KMS-11 (cell line): ENCODE data around the gene SLC24A3.

ENCODE experiments used
- H2AFZ ChIP-seq: fragments of 200-600 bp; sonication (generic); 2 replicates; pipeline ENCODE4 v1.6.1; 2016; ENCODE audit warnings: antibody characterized with exemption, mixed run types, low read depth
- H3K27ac ChIP-seq: fragments of 200-600 bp; sonication (generic); 2 replicates; pipeline ENCODE4 v1.6.1; 2016; ENCODE audit warnings: mild to moderate bottlenecking, mixed run types
- H3K27me3 ChIP-seq: fragments of 200-600 bp; sonication (generic); 2 replicates; pipeline ENCODE4 v1.6.1; 2017; ENCODE audit warnings: mild to moderate bottlenecking, low read depth, mixed run types, moderate library complexity; ENCODE audit not compliant: insufficient read depth
- H3K36me3 ChIP-seq: fragments of 200-600 bp; sonication (generic); 2 replicates; pipeline ENCODE4 v1.6.1; 2017; ENCODE audit warnings: mild to moderate bottlenecking, mixed run types; ENCODE audit not compliant: insufficient read depth
- H3K4me1 ChIP-seq: fragments of 200-600 bp; sonication (generic); 2 replicates; pipeline ENCODE4 v1.6.1; 2016; ENCODE audit warnings: mild to moderate bottlenecking, low read depth, mixed run types; ENCODE audit not compliant: poor library complexity, severe bottlenecking
- H3K4me2 ChIP-seq: fragments of 200-600 bp; sonication (generic); 2 replicates; pipeline ENCODE4 v1.7.0; 2016; ENCODE audit warnings: mild to moderate bottlenecking, mixed run types
- H3K4me3 ChIP-seq: fragments of 200-600 bp; sonication (generic); IDR thresholded peaks from 2 replicates; pipeline ENCODE4 v1.6.1; 2017; ENCODE audit warnings: low read depth, low read length, mixed read lengths; ENCODE audit not compliant: insufficient read depth
- H3K79me2 ChIP-seq: fragments of 200-600 bp; sonication (generic); 2 replicates; pipeline ENCODE4 v1.6.1; 2016; ENCODE audit warnings: low read depth, mixed run types; ENCODE audit not compliant: insufficient read depth
- H3K9ac ChIP-seq: fragments of 200-600 bp; sonication (generic); 2 replicates; pipeline ENCODE4 v1.6.1; 2016; ENCODE audit warnings: mild to moderate bottlenecking, mixed run types
- H4K20me1 ChIP-seq: fragments of 200-600 bp; sonication (generic); 2 replicates; pipeline ENCODE4 v1.6.1; 2016; ENCODE audit warnings: mild to moderate bottlenecking, mixed run types; ENCODE audit not compliant: insufficient read depth
- CTCF ChIP-seq: fragments of 200-600 bp; sonication (generic); conservative IDR thresholded peaks from 2 replicates; pipeline ENCODE4 v1.6.1; 2017; ENCODE audit warnings: low read depth, mild to moderate bottlenecking, antibody characterized with exemption, low read length, moderate library complexity, mixed read lengths

The SLC24A3 gene

GRCh38 chr20:19397666-19398065, 185.2 kb downstream of the SLC24A3 start:
- no peak overlapping the region for H3K4me3 ChIP-seq
- no peaks in the 10 kb centered on the region for H4K20me1 ChIP-seq
- no peaks in the 10 kb centered on the region for H3K36me3 ChIP-seq
- TF ChIP-seq CTCF, result no peak
- no peaks in the 10 kb centered on the region for H3K79me2 ChIP-seq
- no peak overlapping the region for H3K4me2 ChIP-seq
- no peak overlapping the region for H3K9ac ChIP-seq
- no peaks in the 10 kb centered on the region for H3K27me3 ChIP-seq
- no peak overlapping the region for H2AFZ ChIP-seq
- no peaks in the 10 kb centered on the region for H3K4me1 ChIP-seq
- H3K27ac ChIP-seq, result no peak overlapping the region

GRCh38 chr20:19401096-19401495, 188.7 kb downstream of the SLC24A3 start:
- Histone ChIP-seq H3K4me1 (no peaks in the 10 kb centered on the region), H3K27ac (no peak overlapping the region), H3K36me3 (no peaks in the 10 kb centered on the region), H2AFZ (no peak overlapping the region), H3K4me2 (no peak overlapping the region), H4K20me1 (no peaks in the 10 kb centered on the region), H3K27me3 (no peaks in the 10 kb centered on the region), H3K79me2 (no peaks in the 10 kb centered on the region), H3K4me3 (no peak overlapping the region), H3K9ac (no peak overlapping the region)
- no peak for TF ChIP-seq CTCF

- H2AFZ ChIP-seq, result no peak overlapping the region
- no peak overlapping the region for H3K4me3 ChIP-seq
- H3K36me3 ChIP-seq, result no peaks in the 10 kb centered on the region
- no peak for TF ChIP-seq CTCF
- no peaks in the 10 kb centered on the region for H4K20me1 ChIP-seq
- H3K4me1 ChIP-seq, result no peaks in the 10 kb centered on the region
- no peak overlapping the region for H3K27ac ChIP-seq
- H3K4me2 ChIP-seq, result no peak overlapping the region
- no peak overlapping the region for H3K9ac ChIP-seq
- H3K79me2 ChIP-seq, result no peaks in the 10 kb centered on the region
- H3K27me3 ChIP-seq, result no peaks in the 10 kb centered on the region
These were observed 191.1 kb downstream of the SLC24A3 start for GRCh38 chr20:19403549-19403948.

- H4K20me1 ChIP-seq, result no peaks in the 10 kb centered on the region
- no peak overlapping the region for H3K9ac ChIP-seq
- no peaks in the 10 kb centered on the region for H3K4me1 ChIP-seq
- no peaks in the 10 kb centered on the region for H3K79me2 ChIP-seq
- no peak overlapping the region for H2AFZ ChIP-seq
- H3K4me3 ChIP-seq, result no peak overlapping the region
- no peak overlapping the region for H3K4me2 ChIP-seq
- H3K36me3 ChIP-seq, result no peaks in the 10 kb centered on the region
- no peak for TF ChIP-seq CTCF
- no peak overlapping the region for H3K27ac ChIP-seq
- H3K27me3 ChIP-seq, result no peaks in the 10 kb centered on the region
These were observed 192.4 kb downstream of the SLC24A3 start for GRCh38 chr20:19404826-19405225.
